Measurements from ENCODE around the gene CDCP1. TPM values are rescaled to one million over a fixed set of nuclear protein-coding genes. Genes with fewer than 3 reads are reported as not detected.

The CDCP1 gene
- polyA plus RNA-seq, 3 donors, result 0.42 to 1.3 (median 0.52) TPM

DNA sequence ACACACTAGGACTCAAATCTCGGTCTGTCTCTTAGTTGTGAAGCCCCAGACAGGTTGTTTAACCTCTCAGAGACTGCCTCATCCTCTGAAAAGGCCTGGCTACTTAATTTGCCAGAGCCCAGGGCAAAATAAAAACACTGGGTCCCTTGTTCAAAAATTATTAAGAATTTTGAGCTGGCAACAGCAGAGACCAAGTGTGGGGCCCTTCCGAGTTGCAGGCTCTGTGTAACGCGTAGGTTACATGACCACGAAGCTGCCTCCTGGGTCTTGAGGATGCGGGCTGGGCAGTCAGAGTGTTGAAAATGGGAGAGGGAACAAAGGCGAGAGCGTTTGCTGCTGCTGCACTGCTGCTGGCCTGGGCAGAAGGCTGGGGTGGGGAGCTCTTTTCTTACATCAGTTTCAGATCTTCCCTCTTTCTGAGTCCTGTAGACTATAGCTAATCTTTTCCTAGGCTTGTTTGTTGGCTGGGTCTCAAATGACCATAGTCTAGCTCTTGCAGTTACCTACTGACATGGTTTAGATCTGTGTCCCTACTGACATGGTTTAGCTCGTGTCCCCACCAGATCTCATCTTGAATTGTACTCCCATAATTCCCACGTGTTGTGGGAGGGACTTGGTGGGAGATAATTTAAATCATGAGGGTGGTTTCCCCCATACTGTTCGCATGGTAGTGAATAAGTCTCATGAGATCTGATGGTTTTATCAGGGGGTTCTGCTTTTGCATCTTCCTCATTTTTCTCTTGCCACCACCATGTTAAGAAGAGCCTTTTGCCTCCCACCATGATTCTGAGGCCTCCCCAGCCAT is 70.2 kb downstream of the CDCP1 start:
- Mint-ChIP-seq H3K36me3 (peaks cover 3 to 4% of the 10 kb centered on the region in 2 donors), H3K9me3 (peaks cover 7 to 14% (median 8%) of the 10 kb centered on the region in 7 donors)
- 84% methylated on average over 6 of the region's 11 CpGs for WGBS (ENCODE audit: insufficient coverage)

GRCh38 chr3:45071075-45071474 is 75.1 kb downstream of the CDCP1 start:
- Mint-ChIP-seq H3K36me3 (peaks cover 0 to 3% of the 10 kb centered on the region in 2 donors), H3K9me3 (peaks cover 0 to 2% (median 0%) of the 10 kb centered on the region in 7 donors), H3K27me3 (ENCODE audit: low read depth in 3 of 3) (peaks cover 0 to 4% (median 2%) of the 10 kb centered on the region in 3 donors), H3K4me3 (no peak overlapping the region), H3K4me1 (peaks cover 16% of the 10 kb centered on the region), H3K27ac (no peak overlapping the region)
- no peak for DNase-seq
- intact Hi-C loops (cut with micrococcal nuclease), result no loop called here
- peaks cover 8 to 14% of the 10 kb centered on the region in 2 donors for H3K4me1 ChIP-seq (ENCODE audit: control insufficient read depth in 1 of 2, insufficient read depth in 2 of 2, low read length in 2 of 2)
- H3K4me3 ChIP-seq (replicated peaks in 1 of 3; ENCODE audit: low read depth in 2 of 3, low read length in 3 of 3), result no peak overlapping the region
- no peak overlapping the region for H2AFZ ChIP-seq (ENCODE audit: insufficient read depth, low read depth, low read length, poor library complexity, severe bottlenecking)
- H3K9ac ChIP-seq (ENCODE audit: insufficient read depth, low read length, poor library complexity, severe bottlenecking), result no peak overlapping the region
- no peaks in the 10 kb centered on the region for H4K20me1 ChIP-seq (ENCODE audit: insufficient read depth, low read length)
- H3K27me3 ChIP-seq (ENCODE audit: control insufficient read depth in 2 of 2, insufficient read depth in 2 of 2, low read length in 2 of 2), result no peaks in the 10 kb centered on the region
- no peaks in the 10 kb centered on the region for H3K9me3 ChIP-seq (replicated peaks in 1 of 2; ENCODE audit: control insufficient read depth in 1 of 2, insufficient read depth in 1 of 2, low read length in 2 of 2)
- no peaks in the 10 kb centered on the region for H3K79me2 ChIP-seq (ENCODE audit: insufficient read depth, low read length)
- H3K36me3 ChIP-seq (replicated peaks in 1 of 2; ENCODE audit: control insufficient read depth in 1 of 2, insufficient read depth in 2 of 2, low read length in 2 of 2), result no peaks in the 10 kb centered on the region
- no peak overlapping the region for H3K27ac ChIP-seq (ENCODE audit: low read depth in 1 of 2, low read length in 2 of 2)
- no peak for TF ChIP-seq CTCF (IDR thresholded peaks at IDR 0.05)
- H3K4me2 ChIP-seq (replicated peaks; ENCODE audit: extremely low read depth, low read length, poor library complexity, severe bottlenecking), result no peak overlapping the region

More for the DNA sequence above, 70.2 kb downstream of the CDCP1 start:
- Histone ChIP-seq H3K9me3 (replicated peaks in 1 of 2; ENCODE audit: control insufficient read depth in 1 of 2, insufficient read depth in 1 of 2, low read length in 2 of 2) (peaks cover 4 to 5% of the 10 kb centered on the region in 2 donors), H4K20me1 (ENCODE audit: insufficient read depth, low read length) (no peaks in the 10 kb centered on the region), H3K4me1 (ENCODE audit: control insufficient read depth in 1 of 2, insufficient read depth in 2 of 2, low read length in 2 of 2) (peaks cover 5 to 8% of the 10 kb centered on the region in 2 donors), H3K79me2 (ENCODE audit: insufficient read depth, low read length) (no peaks in the 10 kb centered on the region), H3K27me3 (ENCODE audit: control insufficient read depth in 2 of 2, insufficient read depth in 2 of 2, low read length in 2 of 2) (no peaks in the 10 kb centered on the region), H3K4me3 (replicated peaks in 1 of 3; ENCODE audit: low read depth in 2 of 3, low read length in 3 of 3) (no peak overlapping the region), H3K4me2 (replicated peaks; ENCODE audit: extremely low read depth, low read length, poor library complexity, severe bottlenecking) (no peak overlapping the region), H2AFZ (ENCODE audit: insufficient read depth, low read depth, low read length, poor library complexity, severe bottlenecking) (no peak overlapping the region), H3K9ac (ENCODE audit: insufficient read depth, low read length, poor library complexity, severe bottlenecking) (peak overlapping the region; percentile 21), H3K27ac (ENCODE audit: low read depth in 1 of 2, low read length in 2 of 2) (peak overlapping the region; percentile 41 to 70), H3K36me3 (replicated peaks in 1 of 2; ENCODE audit: control insufficient read depth in 1 of 2, insufficient read depth in 2 of 2, low read length in 2 of 2) (no peaks in the 10 kb centered on the region)
- DNase-seq, result peak; percentile 54 to 80 (median 61)
- TF ChIP-seq CTCF (IDR thresholded peaks at IDR 0.05), result no peak
- peak overlapping the region; percentile 74 to 94 (median 85) for H3K27ac Mint-ChIP-seq
- no peak overlapping the region for H3K4me3 Mint-ChIP-seq
- intact Hi-C loops (cut with micrococcal nuclease), result no loop called here
- H3K4me1 Mint-ChIP-seq, result peaks cover 19% of the 10 kb centered on the region
- H3K27me3 Mint-ChIP-seq (ENCODE audit: low read depth in 3 of 3), result peaks cover 0 to 6% (median 2%) of the 10 kb centered on the region in 3 donors
